Karpas-422 (cell line): ENCODE results near the gene EPHA2. TPM values are rescaled to one million over a fixed set of nuclear protein-coding genes. Genes with fewer than 3 reads are reported as not detected.

Experiments
- DNase-seq: peaks from one replicate; pipeline ENCODE4 v3.0.0-alpha.2; 2015
- H2AFZ ChIP-seq: fragments of 200-600 bp; sonication (generic); 2 replicates; pipeline ENCODE4 v1.6.1; 2014; ENCODE audit warnings: antibody characterized with exemption, low read length, mixed read lengths
- H3K27ac ChIP-seq: fragments of 200-600 bp; sonication (generic); 2 replicates; pipeline ENCODE4 v1.5.1; 2014; ENCODE audit warnings: mild to moderate bottlenecking, low read length, moderate library complexity
- H3K27me3 ChIP-seq: fragments of 200-600 bp; sonication (generic); 2 replicates; pipeline ENCODE4 v1.6.1; 2014; ENCODE audit warnings: low read length, mixed read lengths
- H3K36me3 ChIP-seq: fragments of 200-600 bp; sonication (generic); 2 replicates; pipeline ENCODE4 v1.6.1; 2014; ENCODE audit warnings: low read length, mixed read lengths; ENCODE audit not compliant: insufficient read depth
- H3K4me1 ChIP-seq: fragments of 200-600 bp; sonication (generic); 2 replicates; pipeline ENCODE4 v1.6.1; 2014; ENCODE audit warnings: mild to moderate bottlenecking, low read length, mixed read lengths
- H3K4me2 ChIP-seq: fragments of 200-600 bp; sonication (generic); 2 replicates; pipeline ENCODE4 v1.6.1; 2014; ENCODE audit warnings: low read length, low read depth, mild to moderate bottlenecking; ENCODE audit not compliant: poor library complexity, severe bottlenecking
- H3K4me3 ChIP-seq: fragments of 200-600 bp; sonication (generic); 2 replicates; pipeline ENCODE4 v1.5.1; 2014; ENCODE audit warnings: mild to moderate bottlenecking, antibody characterized with exemption, low read length, mixed read lengths
- H3K79me2 ChIP-seq: fragments of 200-600 bp; sonication (generic); 2 replicates; pipeline ENCODE4 v1.6.1; 2014; ENCODE audit warnings: mild to moderate bottlenecking, low read length, mixed read lengths
- H3K9ac ChIP-seq: fragments of 200-600 bp; sonication (generic); 2 replicates; pipeline ENCODE4 v1.6.0; 2014; ENCODE audit warnings: low read length
- H3K9me2 ChIP-seq: fragments of 200-600 bp; sonication (generic), shearing (Covaris generic); replicated peaks from 2 replicates; pipeline ENCODE4 v1.6.0; 2014; ENCODE audit warnings: mild to moderate bottlenecking, low read length, moderate library complexity; ENCODE audit not compliant: insufficient read depth
- H3K9me3 ChIP-seq: fragments of 300-700, 200-600 bp; sonication (generic); 2 replicates; pipeline ENCODE4 v1.6.1; 2014; ENCODE audit warnings: low read length, mixed read lengths
- H4K20me1 ChIP-seq: fragments of 200-600 bp; sonication (generic); 2 replicates; pipeline ENCODE4 v1.6.1; 2014; ENCODE audit warnings: mild to moderate bottlenecking, antibody characterized with exemption, low read length, low read depth; ENCODE audit not compliant: insufficient read depth
- total RNA-seq: library from RNA; depleted of rRNA; stranded (reverse); fragments of >200 nt; shearing (Covaris generic); gene quantifications from 2 replicates; pipeline ENCODE4 v1.2.3, GENCODE V29; 2014; ENCODE audit warnings: low replicate concordance

The EPHA2 gene
- total RNA-seq, 1 experiment from 2014 or later = not detected

DNA sequence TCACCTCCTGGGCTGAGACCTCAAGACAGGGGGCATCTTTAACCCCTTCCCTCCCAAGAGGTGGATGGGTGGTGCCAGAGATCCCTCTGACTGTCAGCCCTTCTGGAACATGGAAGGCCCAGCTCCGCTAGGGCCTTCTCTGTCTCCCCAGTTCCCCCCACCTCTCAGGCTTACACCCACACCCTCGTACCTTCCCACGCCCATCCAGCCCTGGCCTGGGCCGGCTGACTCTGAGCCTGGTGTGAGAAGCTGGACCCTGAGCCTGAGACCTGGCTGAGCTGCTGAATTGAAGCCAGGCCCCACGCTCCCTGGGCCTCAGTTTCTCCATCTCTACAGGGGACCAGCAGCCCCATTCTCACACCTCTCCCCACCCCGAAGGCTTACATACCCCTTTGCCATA lies 5.4 kb downstream of the EPHA2 start:
- H3K4me3 ChIP-seq = no peak overlapping the region
- no peaks in the 10 kb centered on the region for H3K9me2 ChIP-seq
- H3K9me3 ChIP-seq = no peaks in the 10 kb centered on the region
- H3K4me2 ChIP-seq = no peak overlapping the region
- no peaks in the 10 kb centered on the region for H3K36me3 ChIP-seq
- H3K27me3 ChIP-seq = no peaks in the 10 kb centered on the region
- no peak for DNase-seq
- no peaks in the 10 kb centered on the region for H4K20me1 ChIP-seq
- H3K79me2 ChIP-seq = no peaks in the 10 kb centered on the region
- H3K9ac ChIP-seq = no peak overlapping the region
- no peak overlapping the region for H2AFZ ChIP-seq
- no peak overlapping the region for H3K27ac ChIP-seq
- H3K4me1 ChIP-seq = no peaks in the 10 kb centered on the region

DNA sequence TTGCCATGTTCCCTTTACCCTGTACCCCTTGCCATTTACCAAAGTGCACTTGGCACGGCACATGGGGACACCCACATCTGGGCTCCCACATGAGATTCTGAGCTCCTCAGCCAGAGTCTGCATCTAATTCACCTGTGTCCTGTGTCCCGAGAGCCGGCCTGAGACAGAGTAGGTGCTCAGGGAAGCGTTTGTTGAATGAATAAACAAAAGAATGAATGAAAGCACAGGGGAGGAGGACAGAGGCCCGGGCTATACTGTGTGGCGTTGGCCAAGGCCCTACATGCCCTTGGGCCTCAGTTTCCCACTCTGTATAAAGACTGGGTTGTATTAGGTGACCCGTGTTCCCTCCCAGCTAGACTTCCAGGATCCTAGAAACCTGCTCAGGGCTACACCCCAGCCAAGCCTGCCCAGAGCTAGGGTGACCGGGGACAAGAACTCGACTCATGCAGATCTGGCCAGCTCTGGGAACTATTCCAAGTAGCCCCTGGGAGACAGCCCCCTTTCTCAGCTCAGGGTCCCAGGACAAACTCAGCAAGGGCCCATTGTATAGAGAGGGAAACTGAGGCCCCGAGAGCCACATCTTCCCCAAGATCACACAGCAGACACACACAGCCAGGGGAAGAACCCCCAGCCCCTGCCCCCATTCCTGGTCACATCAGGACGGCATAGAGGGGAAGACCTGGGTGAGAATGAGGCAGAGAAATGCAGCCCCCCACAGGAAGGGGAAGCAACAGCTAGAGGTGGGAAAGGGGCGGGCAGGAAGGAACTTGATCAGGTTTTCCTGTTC lies 6.0 kb downstream of the EPHA2 start:
- Histone ChIP-seq H3K4me3 (no peak overlapping the region), H3K9ac (no peak overlapping the region), H2AFZ (no peak overlapping the region), H3K36me3 (no peaks in the 10 kb centered on the region), H3K9me2 (no peaks in the 10 kb centered on the region), H3K4me2 (no peak overlapping the region), H3K27ac (no peak overlapping the region), H3K4me1 (no peaks in the 10 kb centered on the region), H3K27me3 (no peaks in the 10 kb centered on the region), H3K9me3 (no peaks in the 10 kb centered on the region), H3K79me2 (no peaks in the 10 kb centered on the region), H4K20me1 (no peaks in the 10 kb centered on the region)
- no peak for DNase-seq

- Histone ChIP-seq H3K4me1 (no peaks in the 10 kb centered on the region), H3K4me3 (no peak overlapping the region), H3K4me2 (no peak overlapping the region), H4K20me1 (no peaks in the 10 kb centered on the region), H3K27me3 (no peaks in the 10 kb centered on the region), H3K36me3 (no peaks in the 10 kb centered on the region), H3K9me2 (no peaks in the 10 kb centered on the region), H3K9me3 (no peaks in the 10 kb centered on the region), H2AFZ (no peak overlapping the region), H3K9ac (no peak overlapping the region), H3K79me2 (no peaks in the 10 kb centered on the region), H3K27ac (no peak overlapping the region)
- DNase-seq = no peak
Measured at GRCh38 chr1:16149146-16149545, 6.7 kb downstream of the EPHA2 start.

DNA sequence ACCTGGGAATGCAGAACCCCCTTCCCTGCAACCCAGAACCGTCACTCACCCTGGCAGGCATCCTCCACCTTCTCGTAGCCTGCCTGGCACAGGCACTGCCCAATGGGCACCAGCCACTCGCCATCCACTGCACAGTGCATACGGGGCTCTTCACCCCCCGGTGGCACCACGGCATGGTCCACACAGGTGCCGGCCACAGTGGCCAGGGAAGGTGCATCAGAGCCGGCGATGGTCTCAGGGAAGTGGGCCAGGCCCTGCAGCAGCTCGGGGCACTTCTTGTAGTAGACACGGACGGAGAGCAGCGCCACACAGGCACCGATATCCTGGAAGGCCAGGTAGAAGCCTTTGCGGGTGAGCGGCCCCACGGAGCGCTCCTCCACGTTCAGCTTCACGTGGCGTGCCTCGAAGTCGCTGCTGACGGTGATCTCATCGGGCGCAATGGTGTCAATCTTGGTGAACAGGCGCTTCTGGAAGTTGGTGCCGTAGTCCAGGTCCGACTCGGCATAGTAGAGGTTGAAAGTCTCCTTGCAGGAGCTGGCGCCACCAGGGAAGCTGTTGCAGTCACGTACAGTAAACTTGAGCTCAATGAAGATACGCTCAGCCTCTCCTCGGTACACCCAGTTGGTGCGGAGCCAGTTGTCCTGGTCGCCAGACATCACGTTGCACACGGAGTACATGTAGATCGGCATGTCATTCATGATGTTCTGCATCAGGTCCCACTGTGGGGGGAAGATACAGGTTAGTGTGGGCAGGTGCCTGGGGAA lies 7.4 kb downstream of the EPHA2 start:
- Histone ChIP-seq H3K27ac (no peak overlapping the region), H3K9ac (no peak overlapping the region), H3K4me2 (no peak overlapping the region), H2AFZ (no peak overlapping the region), H3K4me1 (no peaks in the 10 kb centered on the region), H3K27me3 (no peaks in the 10 kb centered on the region), H3K79me2 (no peaks in the 10 kb centered on the region), H3K9me2 (no peaks in the 10 kb centered on the region), H3K36me3 (no peaks in the 10 kb centered on the region), H3K4me3 (no peak overlapping the region), H3K9me3 (no peaks in the 10 kb centered on the region), H4K20me1 (no peaks in the 10 kb centered on the region)
- DNase-seq = no peak

DNA sequence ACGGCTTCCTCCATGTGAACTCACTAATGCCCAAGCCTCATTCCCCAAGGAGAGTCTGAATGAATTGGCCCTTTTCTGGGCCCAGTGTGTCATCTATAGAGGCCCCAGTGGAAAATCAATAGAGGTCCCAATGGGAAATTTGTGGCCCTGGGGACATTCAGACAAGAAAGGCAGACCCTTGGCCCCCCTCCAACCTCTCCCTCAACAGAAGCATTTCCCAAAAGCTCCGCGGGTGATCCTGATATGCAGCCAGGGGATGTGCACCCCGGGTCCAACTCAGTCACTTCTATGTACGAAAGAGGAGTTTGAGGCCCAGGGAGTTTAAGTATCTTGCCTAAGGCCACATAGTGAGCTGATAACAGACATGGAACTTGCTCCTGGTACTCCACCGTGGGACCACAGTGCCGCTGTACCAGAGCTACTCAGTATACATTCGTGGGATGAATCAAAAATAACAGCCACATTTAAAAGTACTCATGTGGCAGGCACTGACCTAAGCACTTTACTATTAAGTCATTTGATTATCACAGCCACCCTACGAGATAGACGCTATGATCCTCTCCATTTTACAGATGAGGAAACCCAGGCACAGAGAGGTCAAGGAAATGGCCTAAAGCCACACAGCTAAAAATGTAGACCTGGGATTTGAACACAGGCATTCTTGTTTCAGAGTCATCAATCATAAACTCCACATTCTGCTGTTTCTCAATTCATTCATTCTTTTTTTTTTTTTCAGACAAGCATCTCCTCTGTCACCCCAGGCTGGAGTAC lies 8.5 kb downstream of the EPHA2 start:
- Histone ChIP-seq H2AFZ (no peak overlapping the region), H3K9ac (no peak overlapping the region), H3K4me2 (no peak overlapping the region)

DNA sequence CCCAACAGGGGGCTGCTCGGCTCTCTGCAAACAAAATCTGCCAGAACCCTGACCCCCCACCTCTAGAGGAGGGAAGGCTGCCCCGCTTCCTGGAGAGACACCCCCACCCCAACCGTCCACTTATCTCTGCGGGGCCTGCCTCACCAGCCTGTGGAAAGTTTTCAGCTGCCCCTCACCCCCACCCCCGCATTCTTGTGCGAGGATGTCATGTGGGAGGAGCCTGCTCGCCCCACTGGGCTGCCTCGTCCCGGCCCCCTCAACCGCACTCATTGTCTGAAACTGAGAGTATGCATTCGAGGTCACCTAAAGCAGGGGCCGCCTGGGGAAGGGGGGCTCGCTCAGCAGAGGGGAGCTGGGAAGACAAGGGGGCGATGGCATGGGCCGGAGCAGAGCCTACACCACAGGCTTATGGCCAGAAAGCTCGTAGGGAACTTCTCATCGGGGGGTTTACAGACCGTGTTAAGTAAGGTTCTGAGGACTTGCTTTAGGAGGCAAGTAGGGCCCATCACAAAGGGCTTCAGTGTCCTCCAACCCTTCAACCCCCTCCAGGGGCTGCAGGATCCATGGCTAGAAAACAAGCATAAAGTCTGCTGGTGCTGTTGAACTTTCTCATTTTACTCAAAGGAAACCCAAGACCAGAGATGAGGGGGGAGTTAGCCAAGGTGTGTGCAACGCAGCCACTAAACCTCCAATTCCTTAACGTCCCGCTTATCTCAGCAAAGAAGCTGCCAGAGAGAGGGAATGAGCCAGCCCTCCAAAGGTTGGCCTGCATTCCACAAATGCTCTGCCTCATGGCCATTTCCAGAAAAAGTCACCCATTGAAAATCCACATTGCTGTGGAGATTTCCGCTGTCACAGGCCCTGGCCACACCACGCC lies 9.4 kb downstream of the EPHA2 start:
- DNase-seq = no peak
- Histone ChIP-seq H3K9ac (no peak overlapping the region), H3K36me3 (no peaks in the 10 kb centered on the region), H2AFZ (no peak overlapping the region), H4K20me1 (no peaks in the 10 kb centered on the region), H3K27ac (no peak overlapping the region), H3K9me3 (no peaks in the 10 kb centered on the region), H3K4me2 (no peak overlapping the region), H3K27me3 (no peaks in the 10 kb centered on the region), H3K4me3 (no peak overlapping the region), H3K9me2 (no peaks in the 10 kb centered on the region), H3K79me2 (no peaks in the 10 kb centered on the region), H3K4me1 (no peaks in the 10 kb centered on the region)

More for the DNA sequence above, 8.5 kb downstream of the EPHA2 start:
- no peaks in the 10 kb centered on the region for H3K9me2 ChIP-seq
- H3K79me2 ChIP-seq = no peaks in the 10 kb centered on the region
- no peaks in the 10 kb centered on the region for H3K9me3 ChIP-seq
- no peaks in the 10 kb centered on the region for H3K36me3 ChIP-seq
- DNase-seq = no peak
- H4K20me1 ChIP-seq = no peaks in the 10 kb centered on the region
- H3K27ac ChIP-seq = no peak overlapping the region
- H3K4me1 ChIP-seq = no peaks in the 10 kb centered on the region
- no peak overlapping the region for H3K4me3 ChIP-seq
- no peaks in the 10 kb centered on the region for H3K27me3 ChIP-seq

- DNase-seq = no peak
- no peaks in the 10 kb centered on the region for H3K27me3 ChIP-seq
- no peak overlapping the region for H3K4me2 ChIP-seq
- H3K27ac ChIP-seq = no peak overlapping the region
- H3K9me2 ChIP-seq = no peaks in the 10 kb centered on the region
- no peaks in the 10 kb centered on the region for H3K79me2 ChIP-seq
- H2AFZ ChIP-seq = no peak overlapping the region
- no peaks in the 10 kb centered on the region for H4K20me1 ChIP-seq
- no peak overlapping the region for H3K9ac ChIP-seq
- no peaks in the 10 kb centered on the region for H3K4me1 ChIP-seq
- H3K36me3 ChIP-seq = no peaks in the 10 kb centered on the region
- H3K4me3 ChIP-seq = no peak overlapping the region
- no peaks in the 10 kb centered on the region for H3K9me3 ChIP-seq
Measured at GRCh38 chr1:16145662-16146278, 10.1 kb downstream of the EPHA2 start.
